Caco-2 (cell line): ENCODE data around the gene KLHL9. TPM values are rescaled to one million over a fixed set of nuclear protein-coding genes. Genes with fewer than 3 reads are reported as not detected.

Experiments
- BruUV-seq: library from RNA; stranded (reverse); fragments of 400-500 nt; replicated peaks from 2 replicates; lab custom pipeline; 2021; lab: Mats Ljungman, UMichigan
- CTCF ChIA-PET: fragments of 300-600 bp; sonication (Branson Sonifier 250); formaldehyde crosslinking; loops from one replicate; lab custom pipeline; 2022; ENCODE audit warnings: antibody characterized with exemption; lab: Charles Lee
- POLR2A ChIA-PET: fragments of 300-600 bp; sonication (Branson Sonifier 250); formaldehyde crosslinking; loops from one replicate; lab custom pipeline; 2022; ENCODE audit warnings: antibody characterized with exemption; lab: Charles Lee
- DNase-seq, 2 experiments: peaks; one replicate each; pipeline versions ENCODE4 v3.0.0 to v3.0.0-alpha.2; 2020 to 2022
- H3K27me3 ChIP-seq: replicated peaks from 2 replicates; pipeline ENCODE4 v1.6.0; 2011; ENCODE audit warnings: low read length; ENCODE audit not compliant: control insufficient read depth, insufficient read depth
- H3K36me3 ChIP-seq: 2 replicates; pipeline ENCODE4 v1.5.1; 2011; ENCODE audit warnings: low read length; ENCODE audit not compliant: control insufficient read depth, insufficient read depth
- H3K4me1 ChIP-seq: fragments of 250-450 bp; sonication (Bioruptor Pico); 2 replicates; pipeline ENCODE4 v1.5.1; 2020; ENCODE audit warnings: mild to moderate bottlenecking
- H3K4me3 ChIP-seq: 2 replicates; pipeline ENCODE4 v1.5.1; 2011; ENCODE audit warnings: low read depth, mild to moderate bottlenecking, control low read depth, low read length
- H3K9me3 ChIP-seq: fragments of 250-450 bp; sonication (Bioruptor Pico); 2 replicates; pipeline ENCODE4 v1.5.1; 2020; ENCODE audit warnings: mild to moderate bottlenecking, moderate library complexity
- H3K27ac Mint-ChIP-seq: one replicate; pipeline ENCODE4 v1.8.0; 2022; ENCODE audit warnings: mixed read lengths; ENCODE audit not compliant: unreplicated experiment
- H3K27me3 Mint-ChIP-seq: one replicate; pipeline ENCODE4 v1.8.0; 2022; ENCODE audit warnings: mixed read lengths; ENCODE audit not compliant: insufficient read depth, unreplicated experiment
- H3K36me3 Mint-ChIP-seq: one replicate; pipeline ENCODE4 v1.8.0; 2022; ENCODE audit warnings: mild to moderate bottlenecking, mixed read lengths; ENCODE audit not compliant: insufficient read depth, unreplicated experiment
- H3K4me1 Mint-ChIP-seq: one replicate; pipeline ENCODE4 v1.8.0; 2022; ENCODE audit warnings: low read depth, mixed read lengths; ENCODE audit not compliant: unreplicated experiment
- H3K4me3 Mint-ChIP-seq: one replicate; pipeline ENCODE4 v1.8.0; 2022; ENCODE audit warnings: mild to moderate bottlenecking, moderate library complexity, mixed read lengths; ENCODE audit not compliant: unreplicated experiment
- H3K9me3 Mint-ChIP-seq: one replicate; pipeline ENCODE4 v1.8.0; 2022; ENCODE audit warnings: mixed read lengths; ENCODE audit not compliant: unreplicated experiment
- CTCF ChIP-seq, 2 experiments: fragments of 200-600 bp in 1 of 2; IDR thresholded peaks; 1 replicate in 1 of 2; 2 replicates in 1 of 2; pipeline versions ENCODE4 v1.5.1 to v1.8.0; 2011 to 2022; ENCODE audit warnings: antibody characterized with exemption in 1 of 2, control low read depth in 1 of 2, inconsistent platforms in 1 of 2, low read depth in 1 of 2, low read length in 1 of 2, mild to moderate bottlenecking in 1 of 2, moderate library complexity in 1 of 2; ENCODE audit not compliant: insufficient read depth in 1 of 2, severe bottlenecking in 1 of 2, unreplicated experiment in 1 of 2
- intact Hi-C: fragments of 100-400 bp; cut with micrococcal nuclease; formaldehyde crosslinking; loops from one replicate; pipeline ENCODE4 v1.10.0; 2022; ENCODE audit not compliant: unreplicated experiment
- total RNA-seq: library from RNA; stranded (reverse); gene quantifications from 2 replicates; pipeline ENCODE4 v1.2.3, GENCODE V29; 2022

KLHL9 gene
- total RNA-seq, 1 experiment from 2014 or later, result 13.5 TPM

GRCh38 chr9:21295992-21296391, 39.2 kb downstream of the KLHL9 start:
- no TSS peak for BruUV-seq
- no peak for DNase-seq
- Mint-ChIP-seq H3K4me1 (no peaks in the 10 kb centered on the region), H3K36me3 (no peaks in the 10 kb centered on the region), H3K27ac (no peak overlapping the region), H3K4me3 (no peak overlapping the region), H3K27me3 (peaks cover 3% of the 10 kb centered on the region), H3K9me3 (no peaks in the 10 kb centered on the region)
- no peak overlapping the region for H3K4me3 ChIP-seq
- intact Hi-C loops, result no loop called here
- no peaks in the 10 kb centered on the region for H3K4me1 ChIP-seq
- no peaks in the 10 kb centered on the region for H3K27me3 ChIP-seq
- no peak for TF ChIP-seq CTCF (IDR thresholded peaks at IDR 0.05; ENCODE audit: insufficient read depth in 1 of 2, low read depth in 1 of 2, low read length in 1 of 2, severe bottlenecking in 1 of 2, unreplicated experiment in 1 of 2)
- ChIA-PET POLR2A (no interaction called here), CTCF (no interaction called here)
- no peaks in the 10 kb centered on the region for H3K36me3 ChIP-seq
- H3K9me3 ChIP-seq, result no peaks in the 10 kb centered on the region

GRCh38 chr9:21294904-21295538, 40.2 kb downstream of the KLHL9 start:
- BruUV-seq, result no TSS peak
- ChIA-PET CTCF (interaction anchor here (0.7 kb wide), 1 partner anchor 59 kb away, joined by 3 read pairs; no protein-coding TSS in a partner anchor), POLR2A (no interaction called here)
- H3K36me3 Mint-ChIP-seq, result no peaks in the 10 kb centered on the region
- intact Hi-C loops, result no loop called here
- Histone ChIP-seq H3K36me3 (no peaks in the 10 kb centered on the region), H3K4me1 (no peaks in the 10 kb centered on the region), H3K4me3 (no peak overlapping the region), H3K27me3 (no peaks in the 10 kb centered on the region), H3K9me3 (no peaks in the 10 kb centered on the region)
- no peak for TF ChIP-seq CTCF (IDR thresholded peaks at IDR 0.05; ENCODE audit: insufficient read depth in 1 of 2, low read depth in 1 of 2, low read length in 1 of 2, severe bottlenecking in 1 of 2, unreplicated experiment in 1 of 2)
- H3K27me3 Mint-ChIP-seq, result no peaks in the 10 kb centered on the region
- no peak overlapping the region for H3K27ac Mint-ChIP-seq
- no peak overlapping the region for H3K4me3 Mint-ChIP-seq
- DNase-seq, result no peak
- no peaks in the 10 kb centered on the region for H3K4me1 Mint-ChIP-seq
- no peaks in the 10 kb centered on the region for H3K9me3 Mint-ChIP-seq

- Mint-ChIP-seq H3K36me3 (no peaks in the 10 kb centered on the region), H3K27me3 (no peaks in the 10 kb centered on the region)
- no TSS peak for BruUV-seq
Observed at GRCh38 chr9:21294364-21294774, 40.8 kb downstream of the KLHL9 start.

More at GRCh38 chr9:21294364-21294774, 40.8 kb downstream of the KLHL9 start:
- Histone ChIP-seq H3K36me3 (no peaks in the 10 kb centered on the region), H3K4me3 (no peak overlapping the region), H3K27me3 (no peaks in the 10 kb centered on the region), H3K4me1 (no peaks in the 10 kb centered on the region), H3K9me3 (no peaks in the 10 kb centered on the region)
- ChIA-PET POLR2A (no interaction called here), CTCF (interaction anchor here (0.7 kb wide), 1 partner anchor 58 kb away, joined by 3 read pairs; no protein-coding TSS in a partner anchor)
- no peak overlapping the region for H3K4me3 Mint-ChIP-seq
- H3K4me1 Mint-ChIP-seq, result no peaks in the 10 kb centered on the region
- no peak overlapping the region for H3K27ac Mint-ChIP-seq
- H3K9me3 Mint-ChIP-seq, result no peaks in the 10 kb centered on the region
- no peak for TF ChIP-seq CTCF (IDR thresholded peaks at IDR 0.05; ENCODE audit: insufficient read depth in 1 of 2, low read depth in 1 of 2, low read length in 1 of 2, severe bottlenecking in 1 of 2, unreplicated experiment in 1 of 2)
- no peak for DNase-seq
- intact Hi-C loops, result no loop called here
